Endodermal cell (in vitro differentiated cells): ENCODE data around the gene AJUBA. TPM values are rescaled to one million over a fixed set of nuclear protein-coding genes. Genes with fewer than 3 reads are reported as not detected.
A peak's percentile ranks its signal among the peaks of the same experiment; 100 is the strongest.

Experiments used
- DNase-seq: peaks from one replicate; pipeline ENCODE4 v3.0.0-alpha.2; 2017
- H3K27ac ChIP-seq: 2 replicates; pipeline ENCODE4 v1.5.1; 2013; ENCODE audit warnings: mild to moderate bottlenecking, low read depth, low read length, moderate library complexity
- H3K27me3 ChIP-seq: 2 replicates; pipeline ENCODE4 v1.6.1; 2013; ENCODE audit warnings: mild to moderate bottlenecking, low read length, moderate library complexity; ENCODE audit not compliant: insufficient read depth, control insufficient read depth, poor library complexity, severe bottlenecking
- H3K36me3 ChIP-seq: 2 replicates; pipeline ENCODE4 v1.7.0; 2013; ENCODE audit warnings: mild to moderate bottlenecking, low read length, moderate library complexity; ENCODE audit not compliant: control insufficient read depth, insufficient read depth
- H3K4me1 ChIP-seq: one replicate; pipeline ENCODE4 v1.7.0; 2013; ENCODE audit warnings: low read length; ENCODE audit not compliant: control insufficient read depth, insufficient read depth
- H3K4me3 ChIP-seq: 2 replicates; pipeline ENCODE4 v1.5.1; 2013; ENCODE audit warnings: mild to moderate bottlenecking, low read length, moderate library complexity
- H3K9ac ChIP-seq: 2 replicates; pipeline ENCODE4 v1.6.1; 2013; ENCODE audit warnings: mild to moderate bottlenecking, low read length, moderate library complexity; ENCODE audit not compliant: poor library complexity, severe bottlenecking; ENCODE audit errors: extremely low read depth
- H3K9me3 ChIP-seq: 2 replicates; pipeline ENCODE4 v1.6.1; 2013; ENCODE audit warnings: mild to moderate bottlenecking, low read length, moderate library complexity; ENCODE audit not compliant: control insufficient read depth
- H3K27ac Mint-ChIP-seq: 2 replicates; pipeline ENCODE4 v1.8.0; 2020; ENCODE audit warnings: mixed read lengths
- H3K27me3 Mint-ChIP-seq: 2 replicates; pipeline ENCODE4 v1.8.0; 2021; ENCODE audit warnings: mild to moderate bottlenecking, mixed read lengths; ENCODE audit not compliant: insufficient read depth
- H3K36me3 Mint-ChIP-seq: 2 replicates; pipeline ENCODE4 v1.8.0; 2020; ENCODE audit warnings: low read depth, mixed read lengths
- H3K4me1 Mint-ChIP-seq: 2 replicates; pipeline ENCODE4 v1.8.0; 2020; ENCODE audit warnings: mixed read lengths
- H3K4me3 Mint-ChIP-seq: 2 replicates; pipeline ENCODE4 v1.8.0; 2020; ENCODE audit warnings: mild to moderate bottlenecking, moderate library complexity, mixed read lengths
- H3K9me3 Mint-ChIP-seq: 2 replicates; pipeline ENCODE4 v1.8.0; 2020; ENCODE audit warnings: mild to moderate bottlenecking, mixed read lengths
- WGBS, 2 experiments: methylation state at CpG; one replicate each; pipeline versions ENCODE4 v1.1.5 to v1.1.7; 2013; ENCODE audit warnings: missing lambda C conversion rate in 2 of 2, mixed read lengths in 1 of 2; ENCODE audit not compliant: insufficient coverage in 1 of 2, insufficient read length in 1 of 2; 5-methylcytosine and 5-hydroxymethylcytosine counted together
- total RNA-seq, 2 donors: library from RNA; stranded (reverse); fragmentation: NEBNext Ultra II Directional in 1 of 2; extraction: Animal tissue kit (Norgen Biotek cat#: 25700) in 1 of 2; gene quantifications; 2 replicates in 1 of 2; 3 replicates in 1 of 2; pipeline ENCODE4 v1.2.1, GENCODE V29; 2021
- TF ChIP-seq, protein P1 (sequence below): fragments of 200-600 bp; sonication (generic); conservative IDR thresholded peaks from 2 replicates; pipeline ENCODE4 v1.5.0; 2021; ENCODE audit warnings: antibody characterized with exemption, mild to moderate bottlenecking

AJUBA gene
- total RNA-seq, 2 donors from 2014 or later = 34.2 to 51.4 TPM

DNA sequence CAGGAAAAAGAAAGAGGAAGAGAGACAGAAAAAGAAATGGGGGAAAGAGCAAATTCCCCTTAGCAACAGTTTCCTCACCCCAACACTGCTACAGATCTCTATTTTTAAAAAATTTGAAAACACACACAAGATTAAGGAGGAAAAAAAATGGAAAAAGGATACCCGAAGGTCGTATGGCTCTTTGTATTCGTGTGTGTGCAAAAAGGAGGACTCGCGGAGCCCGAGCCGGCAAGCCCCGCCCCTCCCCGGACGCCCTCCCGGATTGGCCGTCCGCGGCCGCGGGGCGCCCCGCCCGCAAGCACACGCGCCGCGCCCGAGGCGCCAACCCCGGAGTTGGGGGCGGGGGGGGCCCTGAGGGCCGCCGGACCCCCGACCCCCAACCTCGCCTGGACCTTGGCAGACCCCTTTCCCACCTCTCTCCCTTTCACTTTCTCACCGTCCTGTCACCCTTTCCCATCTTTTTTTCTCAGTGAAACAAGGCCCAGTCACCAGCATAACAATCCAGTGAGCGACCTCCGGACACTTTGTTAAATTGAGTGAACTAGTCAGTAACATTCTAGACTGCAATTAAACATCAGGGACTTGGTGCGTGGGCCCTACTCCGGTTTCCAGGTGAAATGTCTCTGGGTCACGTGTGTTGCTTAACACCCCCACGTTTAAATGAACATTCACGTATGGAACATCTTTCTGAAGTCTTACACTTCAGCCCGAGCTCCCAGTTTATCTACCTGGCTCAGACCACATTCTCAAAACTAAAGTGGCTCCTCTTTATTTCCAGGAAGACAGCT, 27.8 kb upstream of the AJUBA start, which contains the start of gene C14orf93:
TSS of gene C14orf93 (minus strand) at position 205 of the 788 bp plus-strand sequence. CDS start 11,120 bp downstream, outside the sequence.
- Histone ChIP-seq H3K36me3 (no peaks in the 10 kb centered on the region), H3K27me3 (no peaks in the 10 kb centered on the region), H3K4me3 (peak within 1 kb of the TSS; percentile 74), H3K9me3 (no peaks in the 10 kb centered on the region), H3K4me1 (peaks cover 4% of the 10 kb centered on the region), H3K9ac (no peak within 1 kb of the TSS), H3K27ac (peak within 1 kb of the TSS; percentile 30)
- Mint-ChIP-seq H3K9me3 (peaks cover 3% of the 10 kb centered on the region), H3K27me3 (no peaks in the 10 kb centered on the region), H3K36me3 (no peaks in the 10 kb centered on the region), H3K27ac (peak within 1 kb of the TSS; percentile 81), H3K4me3 (peak within 1 kb of the TSS; percentile 59), H3K4me1 (peaks cover 18% of the 10 kb centered on the region)
- DNase-seq = peak; percentile 88
- TF ChIP-seq, protein P1, sequence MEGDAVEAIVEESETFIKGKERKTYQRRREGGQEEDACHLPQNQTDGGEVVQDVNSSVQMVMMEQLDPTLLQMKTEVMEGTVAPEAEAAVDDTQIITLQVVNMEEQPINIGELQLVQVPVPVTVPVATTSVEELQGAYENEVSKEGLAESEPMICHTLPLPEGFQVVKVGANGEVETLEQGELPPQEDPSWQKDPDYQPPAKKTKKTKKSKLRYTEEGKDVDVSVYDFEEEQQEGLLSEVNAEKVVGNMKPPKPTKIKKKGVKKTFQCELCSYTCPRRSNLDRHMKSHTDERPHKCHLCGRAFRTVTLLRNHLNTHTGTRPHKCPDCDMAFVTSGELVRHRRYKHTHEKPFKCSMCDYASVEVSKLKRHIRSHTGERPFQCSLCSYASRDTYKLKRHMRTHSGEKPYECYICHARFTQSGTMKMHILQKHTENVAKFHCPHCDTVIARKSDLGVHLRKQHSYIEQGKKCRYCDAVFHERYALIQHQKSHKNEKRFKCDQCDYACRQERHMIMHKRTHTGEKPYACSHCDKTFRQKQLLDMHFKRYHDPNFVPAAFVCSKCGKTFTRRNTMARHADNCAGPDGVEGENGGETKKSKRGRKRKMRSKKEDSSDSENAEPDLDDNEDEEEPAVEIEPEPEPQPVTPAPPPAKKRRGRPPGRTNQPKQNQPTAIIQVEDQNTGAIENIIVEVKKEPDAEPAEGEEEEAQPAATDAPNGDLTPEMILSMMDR = no peak
- 14 to 46% methylated on average over 10 to 40 of the region's 40 CpGs for WGBS, 2 experiments

DNA sequence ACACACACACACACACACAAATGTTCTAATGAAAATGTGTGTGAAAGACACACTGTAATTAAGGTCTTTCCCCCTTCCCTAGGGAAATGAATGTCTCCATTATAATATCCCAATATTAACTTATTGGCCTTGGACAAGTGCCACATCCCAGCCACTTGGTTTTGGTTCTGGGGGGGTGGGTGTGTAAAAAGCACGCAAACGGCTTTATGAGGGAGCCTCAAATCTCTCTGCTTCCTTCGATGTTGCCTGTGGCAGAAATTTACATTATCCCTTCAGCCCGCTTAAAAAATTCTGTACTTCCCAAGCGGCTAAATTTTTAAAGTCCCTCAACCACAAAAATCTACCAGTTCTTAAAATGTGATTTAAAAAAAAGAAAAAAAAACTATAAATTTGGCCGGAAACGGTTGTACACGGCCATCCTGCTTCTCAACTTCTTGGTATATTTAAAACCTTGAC, 27.2 kb upstream of the AJUBA start:
- peaks cover 3% of the 10 kb centered on the region for H3K9me3 Mint-ChIP-seq
- 54 to 63% methylated on average over 6 to 8 of the region's 8 CpGs for WGBS, 2 experiments
- H3K27ac Mint-ChIP-seq = peak overlapping the region; percentile 71
- no peak overlapping the region for H3K27ac ChIP-seq
- no peak overlapping the region for H3K9ac ChIP-seq
- H3K4me3 Mint-ChIP-seq = peak overlapping the region; percentile 59
- no peaks in the 10 kb centered on the region for H3K27me3 Mint-ChIP-seq
- H3K4me3 ChIP-seq = peak overlapping the region; percentile 74
- no peaks in the 10 kb centered on the region for H3K36me3 ChIP-seq
- no peaks in the 10 kb centered on the region for H3K9me3 ChIP-seq
- peaks cover 4% of the 10 kb centered on the region for H3K4me1 ChIP-seq
- TF ChIP-seq, protein P1 = no peak
- no peaks in the 10 kb centered on the region for H3K27me3 ChIP-seq
- H3K4me1 Mint-ChIP-seq = peaks cover 22% of the 10 kb centered on the region
- H3K36me3 Mint-ChIP-seq = no peaks in the 10 kb centered on the region
- DNase-seq = no peak

DNA sequence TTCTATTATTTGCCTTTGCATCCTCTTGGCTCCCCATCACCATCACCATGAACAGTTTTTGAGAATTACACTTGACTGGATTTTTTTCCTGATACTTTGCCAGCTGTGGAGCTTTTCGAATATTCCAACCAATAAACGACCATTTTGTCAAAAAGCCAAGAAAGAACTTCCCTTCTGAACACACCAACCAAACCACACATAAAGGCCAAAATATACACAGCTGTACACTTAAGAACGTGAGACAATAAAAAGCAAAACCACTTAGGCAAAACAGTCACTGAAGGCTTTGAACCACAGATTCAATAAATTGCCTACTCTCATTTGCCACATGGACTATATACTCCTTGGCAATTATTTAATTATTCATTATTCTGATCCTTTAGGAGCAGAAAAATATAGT, 26.5 kb upstream of the AJUBA start:
- H3K9me3 Mint-ChIP-seq = peaks cover 3% of the 10 kb centered on the region
- TF ChIP-seq, protein P1 = no peak
- Histone ChIP-seq H3K9ac (no peak overlapping the region), H3K36me3 (no peaks in the 10 kb centered on the region), H3K9me3 (no peaks in the 10 kb centered on the region), H3K27me3 (no peaks in the 10 kb centered on the region), H3K4me1 (peaks cover 4% of the 10 kb centered on the region), H3K4me3 (no peak overlapping the region), H3K27ac (no peak overlapping the region)
- H3K4me1 Mint-ChIP-seq = peaks cover 22% of the 10 kb centered on the region
- DNase-seq = no peak
- WGBS, 2 experiments = 94 to 100% methylated on average over 3 of the region's 3 CpGs
- no peaks in the 10 kb centered on the region for H3K36me3 Mint-ChIP-seq
- no peak overlapping the region for H3K27ac Mint-ChIP-seq
- no peaks in the 10 kb centered on the region for H3K27me3 Mint-ChIP-seq
- H3K4me3 Mint-ChIP-seq = no peak overlapping the region
